ENCODE results near the gene SPTLC3.

DNA sequence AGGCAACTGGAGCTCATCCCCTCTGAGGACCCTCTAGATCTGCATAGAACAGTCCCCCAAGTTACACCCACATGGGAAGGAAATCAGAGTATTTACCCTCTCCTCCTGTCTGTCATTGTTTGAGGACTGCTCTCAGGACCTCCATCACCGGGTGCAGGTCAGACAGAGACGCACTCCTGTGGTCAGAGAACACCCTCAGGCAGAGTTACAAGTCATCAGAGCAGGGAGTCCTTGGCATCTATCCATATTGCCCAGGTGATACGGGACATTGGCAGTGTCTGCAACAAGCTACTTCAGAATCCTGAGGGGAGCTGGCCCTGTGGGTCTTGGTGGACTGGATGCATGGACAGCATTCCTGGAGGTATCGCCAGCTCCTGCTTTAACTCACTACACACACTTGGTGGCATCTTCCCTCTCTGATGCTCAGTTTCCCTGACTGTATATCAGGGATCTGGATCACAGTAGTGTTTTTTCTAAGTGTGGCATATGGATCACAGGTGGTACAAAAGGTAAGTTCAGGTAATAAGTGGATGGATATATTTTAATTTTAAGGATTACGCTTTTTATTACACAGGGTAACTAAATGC, 197.2 kb downstream of the SPTLC3 start:
- TF ChIP-seq, protein P1, sequence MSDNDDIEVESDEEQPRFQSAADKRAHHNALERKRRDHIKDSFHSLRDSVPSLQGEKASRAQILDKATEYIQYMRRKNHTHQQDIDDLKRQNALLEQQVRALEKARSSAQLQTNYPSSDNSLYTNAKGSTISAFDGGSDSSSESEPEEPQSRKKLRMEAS (IDR thresholded peaks at IDR 0.05; ENCODE audit: low read depth) = no peak
- TF ChIP-seq, protein P2, sequence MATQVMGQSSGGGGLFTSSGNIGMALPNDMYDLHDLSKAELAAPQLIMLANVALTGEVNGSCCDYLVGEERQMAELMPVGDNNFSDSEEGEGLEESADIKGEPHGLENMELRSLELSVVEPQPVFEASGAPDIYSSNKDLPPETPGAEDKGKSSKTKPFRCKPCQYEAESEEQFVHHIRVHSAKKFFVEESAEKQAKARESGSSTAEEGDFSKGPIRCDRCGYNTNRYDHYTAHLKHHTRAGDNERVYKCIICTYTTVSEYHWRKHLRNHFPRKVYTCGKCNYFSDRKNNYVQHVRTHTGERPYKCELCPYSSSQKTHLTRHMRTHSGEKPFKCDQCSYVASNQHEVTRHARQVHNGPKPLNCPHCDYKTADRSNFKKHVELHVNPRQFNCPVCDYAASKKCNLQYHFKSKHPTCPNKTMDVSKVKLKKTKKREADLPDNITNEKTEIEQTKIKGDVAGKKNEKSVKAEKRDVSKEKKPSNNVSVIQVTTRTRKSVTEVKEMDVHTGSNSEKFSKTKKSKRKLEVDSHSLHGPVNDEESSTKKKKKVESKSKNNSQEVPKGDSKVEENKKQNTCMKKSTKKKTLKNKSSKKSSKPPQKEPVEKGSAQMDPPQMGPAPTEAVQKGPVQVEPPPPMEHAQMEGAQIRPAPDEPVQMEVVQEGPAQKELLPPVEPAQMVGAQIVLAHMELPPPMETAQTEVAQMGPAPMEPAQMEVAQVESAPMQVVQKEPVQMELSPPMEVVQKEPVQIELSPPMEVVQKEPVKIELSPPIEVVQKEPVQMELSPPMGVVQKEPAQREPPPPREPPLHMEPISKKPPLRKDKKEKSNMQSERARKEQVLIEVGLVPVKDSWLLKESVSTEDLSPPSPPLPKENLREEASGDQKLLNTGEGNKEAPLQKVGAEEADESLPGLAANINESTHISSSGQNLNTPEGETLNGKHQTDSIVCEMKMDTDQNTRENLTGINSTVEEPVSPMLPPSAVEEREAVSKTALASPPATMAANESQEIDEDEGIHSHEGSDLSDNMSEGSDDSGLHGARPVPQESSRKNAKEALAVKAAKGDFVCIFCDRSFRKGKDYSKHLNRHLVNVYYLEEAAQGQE (IDR thresholded peaks at IDR 0.05; ENCODE audit: low read depth, low read length) = no peak
- TF ChIP-seq POLR2AphosphoS5 (IDR thresholded peaks at IDR 0.05; ENCODE audit: low read depth, low read length) (no peak), RCOR1 (IDR thresholded peaks at IDR 0.05; ENCODE audit: low read length) (no peak), EP300 (IDR thresholded peaks at IDR 0.05; ENCODE audit: borderline replicate concordance in 1 of 2, low read depth in 1 of 2, low read length in 1 of 2) (no peak), JUND (IDR thresholded peaks at IDR 0.05) (no peak), EZH2phosphoT487 (IDR thresholded peaks at IDR 0.05; ENCODE audit: borderline replicate concordance, low read depth) (no peak), MEF2A (IDR thresholded peaks at IDR 0.05; ENCODE audit: borderline replicate concordance, low read depth) (no peak)
- TF ChIP-seq, protein P3, sequence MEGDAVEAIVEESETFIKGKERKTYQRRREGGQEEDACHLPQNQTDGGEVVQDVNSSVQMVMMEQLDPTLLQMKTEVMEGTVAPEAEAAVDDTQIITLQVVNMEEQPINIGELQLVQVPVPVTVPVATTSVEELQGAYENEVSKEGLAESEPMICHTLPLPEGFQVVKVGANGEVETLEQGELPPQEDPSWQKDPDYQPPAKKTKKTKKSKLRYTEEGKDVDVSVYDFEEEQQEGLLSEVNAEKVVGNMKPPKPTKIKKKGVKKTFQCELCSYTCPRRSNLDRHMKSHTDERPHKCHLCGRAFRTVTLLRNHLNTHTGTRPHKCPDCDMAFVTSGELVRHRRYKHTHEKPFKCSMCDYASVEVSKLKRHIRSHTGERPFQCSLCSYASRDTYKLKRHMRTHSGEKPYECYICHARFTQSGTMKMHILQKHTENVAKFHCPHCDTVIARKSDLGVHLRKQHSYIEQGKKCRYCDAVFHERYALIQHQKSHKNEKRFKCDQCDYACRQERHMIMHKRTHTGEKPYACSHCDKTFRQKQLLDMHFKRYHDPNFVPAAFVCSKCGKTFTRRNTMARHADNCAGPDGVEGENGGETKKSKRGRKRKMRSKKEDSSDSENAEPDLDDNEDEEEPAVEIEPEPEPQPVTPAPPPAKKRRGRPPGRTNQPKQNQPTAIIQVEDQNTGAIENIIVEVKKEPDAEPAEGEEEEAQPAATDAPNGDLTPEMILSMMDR (IDR thresholded peaks at IDR 0.05) = no peak
- TF ChIP-seq, protein P4, sequence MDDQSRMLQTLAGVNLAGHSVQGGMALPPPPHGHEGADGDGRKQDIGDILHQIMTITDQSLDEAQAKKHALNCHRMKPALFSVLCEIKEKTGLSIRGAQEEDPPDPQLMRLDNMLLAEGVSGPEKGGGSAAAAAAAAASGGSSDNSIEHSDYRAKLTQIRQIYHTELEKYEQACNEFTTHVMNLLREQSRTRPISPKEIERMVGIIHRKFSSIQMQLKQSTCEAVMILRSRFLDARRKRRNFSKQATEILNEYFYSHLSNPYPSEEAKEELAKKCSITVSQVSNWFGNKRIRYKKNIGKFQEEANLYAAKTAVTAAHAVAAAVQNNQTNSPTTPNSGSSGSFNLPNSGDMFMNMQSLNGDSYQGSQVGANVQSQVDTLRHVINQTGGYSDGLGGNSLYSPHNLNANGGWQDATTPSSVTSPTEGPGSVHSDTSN (IDR thresholded peaks at IDR 0.05) = no peak
- TF ChIP-seq, protein P5, sequence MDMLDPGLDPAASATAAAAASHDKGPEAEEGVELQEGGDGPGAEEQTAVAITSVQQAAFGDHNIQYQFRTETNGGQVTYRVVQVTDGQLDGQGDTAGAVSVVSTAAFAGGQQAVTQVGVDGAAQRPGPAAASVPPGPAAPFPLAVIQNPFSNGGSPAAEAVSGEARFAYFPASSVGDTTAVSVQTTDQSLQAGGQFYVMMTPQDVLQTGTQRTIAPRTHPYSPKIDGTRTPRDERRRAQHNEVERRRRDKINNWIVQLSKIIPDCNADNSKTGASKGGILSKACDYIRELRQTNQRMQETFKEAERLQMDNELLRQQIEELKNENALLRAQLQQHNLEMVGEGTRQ (IDR thresholded peaks at IDR 0.05; ENCODE audit: borderline replicate concordance, low read depth, low read length) = no peak

Measured in SK-N-SH (cell line).